K562 (cell line): ENCODE measurements around the gene ACAT1. TPM values are rescaled to one million over a fixed set of nuclear protein-coding genes. Genes with fewer than 3 reads are reported as not detected.

Source experiments
- ATAC-seq: fragments of 200-7000 bp; cut with Tn5 transposase; 3 replicates; pipeline ENCODE4 v1.9.1; 2020; ENCODE audit warnings: moderate library complexity
- BruUV-seq: library from RNA; stranded (reverse); fragments of 400-500 nt; replicated peaks from 2 replicates; lab custom pipeline; 2021; lab: Mats Ljungman, UMichigan
- CTCF ChIA-PET: fragments of 300-600 bp; formaldehyde crosslinking; extraction: SDS; loops from one replicate; lab custom pipeline; 2021; ENCODE audit warnings: low intra/inter-chr PET ratio; lab: Yijun Ruan, JAX
- POLR2A ChIA-PET: fragments of 300-600, 350-650 bp; sonication (Branson Sonifier 250); formaldehyde crosslinking; extraction: SDS; loops from one replicate; lab custom pipeline; 2021; ENCODE audit warnings: antibody characterized with exemption, inconsistent platforms; lab: Yijun Ruan, JAX
- DNase-seq, 4 experiments: peaks; one replicate each; pipeline versions ENCODE4 v3.0.0 to v3.0.0-alpha.2; 2011 to 2018; ENCODE audit warnings: low spot score in 3 of 4, mixed read lengths in 3 of 4; ENCODE audit errors: extremely low read depth in 1 of 4
- FAIRE-seq: peaks from 2 replicates; lab custom pipeline; 2011; peaks lifted over from hg19 to GRCh38; lab: Jason Lieb, UNC
- H2AFZ ChIP-seq: 2 replicates; pipeline ENCODE4 v1.6.0; 2011; ENCODE audit warnings: low read depth, low read length, control low read depth, inconsistent platforms
- H3K27ac ChIP-seq: fragments of 200-600 bp; 3 replicates; pipeline ENCODE4 v1.8.0; 2011; ENCODE audit warnings: low read depth, mild to moderate bottlenecking, control low read depth, inconsistent platforms, low read length, moderate library complexity, mixed read lengths; ENCODE audit errors: extremely low read depth
- H3K27me3 ChIP-seq, 2 experiments: fragments of 300-600 bp in 1 of 2; 2 replicates in 1 of 2; 3 replicates in 1 of 2; pipeline versions ENCODE4 v1.6.0 to v1.8.0; 2011; ENCODE audit warnings: inconsistent platforms in 2 of 2, low read length in 2 of 2, mild to moderate bottlenecking in 1 of 2, mixed read lengths in 1 of 2, moderate library complexity in 1 of 2; ENCODE audit not compliant: control insufficient read depth in 2 of 2, insufficient read depth in 2 of 2
- H3K36me3 ChIP-seq: fragments of 300-600 bp; 3 replicates; pipeline ENCODE4 v1.8.0; 2011; ENCODE audit warnings: mild to moderate bottlenecking, low read length, inconsistent platforms; ENCODE audit not compliant: control insufficient read depth, insufficient read depth
- H3K4me1 ChIP-seq, 2 experiments: fragments of 200-600 bp in 1 of 2; replicated peaks in 1 of 2; 2 replicates in 1 of 2; 3 replicates in 1 of 2; pipeline versions ENCODE4 v1.5.1 to v1.8.0; 2011; ENCODE audit warnings: inconsistent platforms in 2 of 2, low read length in 2 of 2, mild to moderate bottlenecking in 1 of 2, mixed read lengths in 1 of 2, moderate library complexity in 1 of 2; ENCODE audit not compliant: control insufficient read depth in 2 of 2, insufficient read depth in 2 of 2
- H3K4me2 ChIP-seq: 2 replicates; pipeline ENCODE4 v1.6.1; 2011; ENCODE audit warnings: low read length, control low read depth, inconsistent platforms, mixed read lengths; ENCODE audit not compliant: insufficient read depth
- H3K4me3 ChIP-seq: fragments of 200-600 bp; sonication (generic), shearing (Covaris generic); 2 replicates; pipeline ENCODE4 v1.5.1; 2016; ENCODE audit warnings: control low read depth, inconsistent platforms
- H3K79me2 ChIP-seq: fragments of 200-600 bp; 3 replicates; pipeline ENCODE4 v1.8.0; 2011; ENCODE audit warnings: low read length, inconsistent platforms; ENCODE audit not compliant: control insufficient read depth, insufficient read depth
- H3K9ac ChIP-seq, 2 experiments: 2 replicates each; pipeline versions ENCODE4 v1.6.0 to v1.6.1; 2011; ENCODE audit warnings: low read depth in 2 of 2, low read length in 2 of 2, control low read depth in 1 of 2, inconsistent platforms in 1 of 2, mild to moderate bottlenecking in 1 of 2, mixed read lengths in 1 of 2; ENCODE audit not compliant: insufficient read depth in 1 of 2
- H3K9me1 ChIP-seq: one replicate; pipeline ENCODE4 v1.6.0; 2011; ENCODE audit warnings: inconsistent platforms, mild to moderate bottlenecking, low read length, moderate library complexity; ENCODE audit not compliant: control insufficient read depth, insufficient read depth
- H3K9me3 ChIP-seq: replicated peaks from 2 replicates; pipeline ENCODE4 v1.5.1; 2011; ENCODE audit warnings: low read depth, low read length, inconsistent platforms; ENCODE audit not compliant: control insufficient read depth, insufficient read depth
- H4K20me1 ChIP-seq: replicated peaks from 2 replicates; pipeline ENCODE4 v1.6.1; 2011; ENCODE audit warnings: low read length, inconsistent platforms, mixed read lengths; ENCODE audit not compliant: control insufficient read depth, insufficient read depth
- BCLAF1 ChIP-seq, 2 experiments: fragments of 450-650 bp in 1 of 2; IDR thresholded peaks; 2 replicates each; pipeline ENCODE4 v1.6.1; 2011 to 2017; ENCODE audit warnings: low read depth in 2 of 2, antibody characterized with exemption in 1 of 2, borderline replicate concordance in 1 of 2, low read length in 1 of 2, mild to moderate bottlenecking in 1 of 2, mixed read lengths in 1 of 2; ENCODE audit not compliant: control insufficient read depth in 1 of 2
- MLX ChIP-seq, 2 experiments: fragments of 450-650 bp in 1 of 2; sonication (generic) in 1 of 2; formaldehyde crosslinking; conservative IDR thresholded peaks; 2 replicates each; pipeline versions ENCODE4 v1.4.0 to v1.8.1; 2020 to 2022; ENCODE audit warnings: mild to moderate bottlenecking in 1 of 2, missing genetic modification reagents in 1 of 2
- MTA3 ChIP-seq: fragments of 450-650 bp; formaldehyde crosslinking; IDR thresholded peaks from 2 replicates; pipeline ENCODE4 v1.6.1; 2017; ENCODE audit warnings: mild to moderate bottlenecking, borderline replicate concordance
- POLR2G ChIP-seq: fragments of 200-400 bp; formaldehyde crosslinking; IDR thresholded peaks from 2 replicates; pipeline ENCODE4 v1.6.1; 2017; ENCODE audit warnings: low read depth, mild to moderate bottlenecking, antibody characterized with exemption, low read length, moderate library complexity
- SMC3 ChIP-seq: conservative IDR thresholded peaks from 2 replicates; pipeline ENCODE4 v1.6.1; 2011; ENCODE audit warnings: low read depth, low read length, improper control_type of control experiment; ENCODE audit not compliant: insufficient read depth
- TAF15 ChIP-seq: fragments of 200-400 bp; formaldehyde crosslinking; IDR thresholded peaks from 2 replicates; pipeline ENCODE4 v1.6.1; 2017; ENCODE audit warnings: mild to moderate bottlenecking, low read depth, low read length, moderate library complexity
- ZKSCAN8 ChIP-seq: fragments of 200-800 bp; sonication (Bioruptor generic); IDR thresholded peaks from 2 replicates; pipeline ENCODE4 v1.6.1; 2016; ENCODE audit warnings: missing genetic modification characterization, missing compliant biosample characterization
- ZMIZ1 ChIP-seq, 2 experiments: fragments of 150-350 bp in 1 of 2; IDR thresholded peaks; 2 replicates each; pipeline ENCODE4 v1.6.1; 2012 to 2016; ENCODE audit warnings: low read depth in 2 of 2, low read length in 2 of 2, mild to moderate bottlenecking in 1 of 2, moderate library complexity in 1 of 2
- ZZZ3 ChIP-seq: fragments of 450-650 bp; IDR thresholded peaks from 2 replicates; pipeline ENCODE4 v1.6.1; 2016; ENCODE audit warnings: antibody characterized with exemption, mild to moderate bottlenecking, moderate library complexity
- WGBS: fragments of 100-300 bp; shearing (Covaris generic); methylation state at CpG from one replicate; pipeline ENCODE4 v1.1.6; 2016; ENCODE audit warnings: low coverage, mixed read lengths; ENCODE audit not compliant: insufficient coverage; ENCODE audit errors: missing lambda C conversion rate; 5-methylcytosine and 5-hydroxymethylcytosine counted together
- in situ Hi-C: fragments of 300-500 bp; cut with MboI; formaldehyde crosslinking; loops from 4 replicates; pipeline ENCODE4 v1.15.0; 2018; ENCODE audit warnings: inconsistent platforms, mixed read lengths
- intact Hi-C: fragments of 100-400 bp; cut with micrococcal nuclease; formaldehyde crosslinking; loops from 2 replicates; pipeline ENCODE4 v1.14.2; 2022
- polyA plus RNA-seq, 8 experiments: library from polyadenylated mRNA; depleted of rRNA in 4 of 8; stranded (reverse) in 5 of 8; unstranded in 3 of 8; fragments of >200 nt; fragmentation: Nextera tagmentation in 2 of 8; fragmentation: Illumina TruSeq in 1 of 8; extraction: Ambion mirVana in 2 of 8; extraction: Trizol in 1 of 8; gene quantifications; 2 replicates each; pipeline versions ENCODE4 v1.2.1 to v1.2.3, GENCODE V29; 2011 to 2014; ENCODE audit warnings: inconsistent platforms in 1 of 8, missing spikeins in 1 of 8
- total RNA-seq, 7 experiments: library from RNA; depleted of rRNA in 6 of 7; stranded (reverse); fragments of >200 nt in 6 of 7; fragmentation: Illumina TruSeq in 2 of 7; extraction: Trizol in 2 of 7; gene quantifications; 2 replicates each; pipeline versions ENCODE4 v1.2.1 to v1.2.3, GENCODE V29; 2011 to 2021; ENCODE audit warnings: low replicate concordance in 1 of 7

The ACAT1 gene
- total and polyA plus RNA-seq, 9 of the 15 experiments (the other 6 are each of a cell fraction or from before 2014, with no cell fraction given), result 65.1 to 204 (median 104) TPM

GRCh38 chr11:108144615-108145014, 23.2 kb downstream of the ACAT1 start:
- H3K4me2 ChIP-seq, result no peak overlapping the region
- ATAC-seq (no peak), FAIRE-seq (no peak), DNase-seq (no peak)
- H3K4me1 ChIP-seq, result peaks cover 0 to 4% of the 10 kb centered on the region in 2 experiments; a peak in 2 of 5 replicates
- no peak overlapping the region for H3K9ac ChIP-seq
- ChIA-PET POLR2A (interaction anchor here (0.6 to 0.8 kb wide), 3 partner anchors 61 to 129 kb away, joined by 3 read pairs; no protein-coding TSS in a partner anchor), CTCF (interaction anchor here (0.6 kb wide), 1 partner anchor 1796 kb away, joined by 5 read pairs; no protein-coding TSS in a partner anchor)
- TF ChIP-seq MTA3, result no peak
- no peak for TF ChIP-seq ZZZ3
- no peak for TF ChIP-seq BCLAF1 (IDR thresholded peaks at IDR 0.05; ENCODE audit: borderline replicate concordance in 1 of 2, control insufficient read depth in 1 of 2, low read depth in 2 of 2, low read length in 1 of 2)
- TF ChIP-seq TAF15, result no peak
- TF ChIP-seq ZKSCAN8 (CRISPR knock-in tag), result no peak
- no peak for TF ChIP-seq MLX (CRISPR knock-in tag; conservative IDR thresholded peaks at IDR 0.05)
- TF ChIP-seq SMC3, result no peak
- TF ChIP-seq POLR2G, result no peak
- no peak for TF ChIP-seq ZMIZ1 (IDR thresholded peaks at IDR 0.05; ENCODE audit: low read depth in 2 of 2, low read length in 2 of 2)
- H3K9me3 ChIP-seq, result no peaks in the 10 kb centered on the region
- TSS peak; percentile 21 for BruUV-seq
- H3K9me1 ChIP-seq, result no peaks in the 10 kb centered on the region
- no peaks in the 10 kb centered on the region for H3K79me2 ChIP-seq
- in situ Hi-C loops, result no loop called here
- no peak overlapping the region for H2AFZ ChIP-seq
- H3K27ac ChIP-seq, result no peak overlapping the region
- no peak overlapping the region for H3K4me3 ChIP-seq
- intact Hi-C loops, result no loop called here
- 71% methylated on average over 3 of the region's 3 CpGs for WGBS
- H3K27me3 ChIP-seq, result no peaks in the 10 kb centered on the region
- H4K20me1 ChIP-seq, result no peaks in the 10 kb centered on the region
- H3K36me3 ChIP-seq, result peaks cover 97% of the 10 kb centered on the region
